ENCODE data around the gene AHNAK.

DNA sequence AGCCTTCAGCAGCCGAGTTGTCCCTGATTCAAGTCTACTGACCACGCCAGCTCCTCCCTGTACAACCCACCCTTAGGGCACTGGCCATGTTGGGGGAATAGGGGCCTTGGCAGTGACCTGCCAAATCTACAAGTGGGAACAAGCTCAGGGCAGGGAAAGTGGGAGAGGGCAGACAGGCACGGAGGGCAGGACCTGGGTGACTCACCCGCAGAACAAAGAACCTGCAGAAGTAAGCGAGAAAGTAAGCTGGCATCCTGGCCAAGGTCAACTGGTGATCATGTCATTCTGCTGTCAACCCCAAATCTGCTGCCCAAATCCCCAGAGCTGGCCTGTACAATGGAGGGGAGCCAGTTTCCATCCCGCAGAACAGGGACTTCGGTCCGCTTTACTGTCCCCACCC lies 135.6 kb downstream of the AHNAK start:
- TF ChIP-seq, protein P1, sequence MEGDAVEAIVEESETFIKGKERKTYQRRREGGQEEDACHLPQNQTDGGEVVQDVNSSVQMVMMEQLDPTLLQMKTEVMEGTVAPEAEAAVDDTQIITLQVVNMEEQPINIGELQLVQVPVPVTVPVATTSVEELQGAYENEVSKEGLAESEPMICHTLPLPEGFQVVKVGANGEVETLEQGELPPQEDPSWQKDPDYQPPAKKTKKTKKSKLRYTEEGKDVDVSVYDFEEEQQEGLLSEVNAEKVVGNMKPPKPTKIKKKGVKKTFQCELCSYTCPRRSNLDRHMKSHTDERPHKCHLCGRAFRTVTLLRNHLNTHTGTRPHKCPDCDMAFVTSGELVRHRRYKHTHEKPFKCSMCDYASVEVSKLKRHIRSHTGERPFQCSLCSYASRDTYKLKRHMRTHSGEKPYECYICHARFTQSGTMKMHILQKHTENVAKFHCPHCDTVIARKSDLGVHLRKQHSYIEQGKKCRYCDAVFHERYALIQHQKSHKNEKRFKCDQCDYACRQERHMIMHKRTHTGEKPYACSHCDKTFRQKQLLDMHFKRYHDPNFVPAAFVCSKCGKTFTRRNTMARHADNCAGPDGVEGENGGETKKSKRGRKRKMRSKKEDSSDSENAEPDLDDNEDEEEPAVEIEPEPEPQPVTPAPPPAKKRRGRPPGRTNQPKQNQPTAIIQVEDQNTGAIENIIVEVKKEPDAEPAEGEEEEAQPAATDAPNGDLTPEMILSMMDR (IDR thresholded peaks at IDR 0.05) = no peak
- TF ChIP-seq POLR2A (IDR thresholded peaks at IDR 0.05) = no peak

Measured in gastroesophageal sphincter (tissue), 3 donors.